Mesenchymal stem cell (in vitro differentiated cells and primary cell): ENCODE measurements around the gene TNFSF11.

Source experiments
- DNase-seq: peaks from one replicate; pipeline ENCODE4 v3.0.0-alpha.2; 2013
- H2AFZ ChIP-seq: one replicate; pipeline ENCODE4 v1.6.1; 2013; ENCODE audit warnings: low read depth, mild to moderate bottlenecking, control low read depth, inconsistent platforms, low read length, moderate library complexity
- H2AK5ac ChIP-seq: 2 replicates; pipeline ENCODE4 v1.6.1; 2013; ENCODE audit warnings: low read length, moderate library complexity, mild to moderate bottlenecking, inconsistent platforms; ENCODE audit not compliant: severe bottlenecking
- H2BK120ac ChIP-seq: one replicate; pipeline ENCODE4 v1.6.1; 2013; ENCODE audit warnings: low read depth, mild to moderate bottlenecking, inconsistent platforms, low read length, moderate library complexity
- H2BK12ac ChIP-seq, 2 experiments: one replicate each; pipeline ENCODE4 v1.6.1; 2013; ENCODE audit warnings: inconsistent platforms in 2 of 2, low read length in 2 of 2, mild to moderate bottlenecking in 2 of 2, moderate library complexity in 2 of 2, control low read depth in 1 of 2
- H2BK15ac ChIP-seq: one replicate; pipeline ENCODE4 v1.6.1; 2013; ENCODE audit warnings: mild to moderate bottlenecking, low read depth, inconsistent platforms; ENCODE audit not compliant: poor library complexity, severe bottlenecking
- H2BK5ac ChIP-seq: 2 replicates; pipeline ENCODE4 v1.6.1; 2013; ENCODE audit warnings: low read depth, mild to moderate bottlenecking, low read length, control low read depth, inconsistent platforms; ENCODE audit not compliant: poor library complexity, severe bottlenecking
- H3K14ac ChIP-seq, 2 experiments: one replicate each; pipeline ENCODE4 v1.6.1; 2013; ENCODE audit warnings: inconsistent platforms in 2 of 2, low read length in 2 of 2, control low read depth in 1 of 2, mild to moderate bottlenecking in 1 of 2, moderate library complexity in 1 of 2
- H3K18ac ChIP-seq, 2 experiments: one replicate each; pipeline ENCODE4 v1.6.1; 2013; ENCODE audit warnings: inconsistent platforms in 2 of 2, low read length in 2 of 2, control low read depth in 1 of 2, low read depth in 1 of 2, mild to moderate bottlenecking in 1 of 2
- H3K23ac ChIP-seq, 2 experiments: one replicate each; pipeline ENCODE4 v1.6.1; 2013; ENCODE audit warnings: inconsistent platforms in 2 of 2, low read length in 2 of 2, mild to moderate bottlenecking in 2 of 2, moderate library complexity in 2 of 2, control low read depth in 1 of 2
- H3K27ac ChIP-seq: 2 replicates; pipeline ENCODE4 v1.5.1; 2013; ENCODE audit warnings: mild to moderate bottlenecking, moderate library complexity, low read length, control low read depth, inconsistent platforms; ENCODE audit not compliant: poor library complexity, severe bottlenecking
- H3K27me3 ChIP-seq, 2 experiments: 2 replicates each; pipeline versions ENCODE4 v1.6.1 to v1.7.0; 2013; ENCODE audit warnings: low read length in 2 of 2, mild to moderate bottlenecking in 2 of 2, moderate library complexity in 2 of 2, control low read depth in 1 of 2, inconsistent platforms in 1 of 2; ENCODE audit not compliant: control insufficient read depth in 1 of 2, insufficient read depth in 1 of 2
- H3K36me3 ChIP-seq, 2 experiments: 2 replicates each; pipeline versions ENCODE4 v1.6.1 to v1.7.0; 2013; ENCODE audit warnings: low read length in 2 of 2, control low read depth in 1 of 2, inconsistent platforms in 1 of 2, low read depth in 1 of 2, mild to moderate bottlenecking in 1 of 2; ENCODE audit not compliant: insufficient read depth in 2 of 2, control insufficient read depth in 1 of 2
- H3K4ac ChIP-seq, 2 experiments: one replicate each; pipeline ENCODE4 v1.6.1; 2013; ENCODE audit warnings: inconsistent platforms in 2 of 2, low read length in 2 of 2, mild to moderate bottlenecking in 2 of 2, moderate library complexity in 2 of 2, control low read depth in 1 of 2, low read depth in 1 of 2
- H3K4me1 ChIP-seq: 2 replicates; pipeline ENCODE4 v1.6.1; 2013; ENCODE audit warnings: low read depth, low read length, control low read depth; ENCODE audit not compliant: control insufficient read depth, insufficient read depth
- H3K4me2 ChIP-seq: 2 replicates; pipeline ENCODE4 v1.6.1; 2013; ENCODE audit warnings: low read length, mild to moderate bottlenecking, inconsistent platforms; ENCODE audit not compliant: poor library complexity, severe bottlenecking
- H3K4me3 ChIP-seq, 2 experiments: 2 replicates each; pipeline versions ENCODE4 v1.5.1 to v1.7.0; 2013; ENCODE audit warnings: low read length in 2 of 2, mild to moderate bottlenecking in 2 of 2, control low read depth in 1 of 2, low read depth in 1 of 2; ENCODE audit not compliant: insufficient read depth in 1 of 2
- H3K79me1 ChIP-seq: replicated peaks from 2 replicates; pipeline ENCODE4 v1.6.1; 2013; ENCODE audit warnings: mild to moderate bottlenecking, control low read depth, low read length, inconsistent platforms; ENCODE audit not compliant: poor library complexity, severe bottlenecking
- H3K9ac ChIP-seq: 2 replicates; pipeline ENCODE4 v1.7.0; 2013; ENCODE audit warnings: mild to moderate bottlenecking, low read length, moderate library complexity
- H3K9me3 ChIP-seq: 2 replicates; pipeline ENCODE4 v1.7.0; 2013; ENCODE audit warnings: mild to moderate bottlenecking, low read length; ENCODE audit not compliant: control insufficient read depth
- H4K8ac ChIP-seq: one replicate; pipeline ENCODE4 v1.6.1; 2013; ENCODE audit warnings: inconsistent platforms, mild to moderate bottlenecking, low read length, moderate library complexity
- H4K91ac ChIP-seq: one replicate; pipeline ENCODE4 v1.6.1; 2013; ENCODE audit warnings: mild to moderate bottlenecking, low read length, inconsistent platforms
- WGBS: methylation state at CpG from one replicate; pipeline ENCODE4 v1.1.7; 2013; ENCODE audit warnings: mixed read lengths; 5-methylcytosine and 5-hydroxymethylcytosine counted together

The TNFSF11 gene

GRCh38 chr13:42638886-42639285 is 64.9 kb downstream of the TNFSF11 start:
- H4K91ac ChIP-seq: no peak overlapping the region
- no peak overlapping the region for H3K4me3 ChIP-seq
- H3K27me3 ChIP-seq: no peaks in the 10 kb centered on the region
- peak; percentile 23 for DNase-seq
- no CpG with 5 or more reads among the region's 1 CpG for WGBS
- H3K79me1 ChIP-seq: no peaks in the 10 kb centered on the region
- no peak overlapping the region for H3K4me2 ChIP-seq
- no peaks in the 10 kb centered on the region for H3K36me3 ChIP-seq
- no peak overlapping the region for H2BK120ac ChIP-seq
- no peak overlapping the region for H3K27ac ChIP-seq
- no peak overlapping the region for H2AFZ ChIP-seq
- H2AK5ac ChIP-seq: no peak overlapping the region
- H3K23ac ChIP-seq: no peak overlapping the region
- H2BK15ac ChIP-seq: no peak overlapping the region
- no peak overlapping the region for H3K14ac ChIP-seq
- no peak overlapping the region for H2BK5ac ChIP-seq
- no peaks in the 10 kb centered on the region for H3K9me3 ChIP-seq
- H3K18ac ChIP-seq: no peak overlapping the region
- no peak overlapping the region for H4K8ac ChIP-seq
- no peaks in the 10 kb centered on the region for H3K4me1 ChIP-seq
- H2BK12ac ChIP-seq: no peak overlapping the region
- H3K9ac ChIP-seq: no peak overlapping the region
- H3K4ac ChIP-seq: no peak overlapping the region

- Histone ChIP-seq H2BK120ac (no peak overlapping the region), H3K4me2 (no peak overlapping the region), H4K8ac (no peak overlapping the region), H3K27me3 (no peaks in the 10 kb centered on the region), H2AFZ (no peak overlapping the region), H2BK15ac (no peak overlapping the region), H3K27ac (no peak overlapping the region), H3K4ac (no peak overlapping the region), H3K4me1 (no peaks in the 10 kb centered on the region), H3K9ac (no peak overlapping the region), H3K18ac (no peak overlapping the region), H4K91ac (no peak overlapping the region), H3K79me1 (no peaks in the 10 kb centered on the region), H3K9me3 (no peaks in the 10 kb centered on the region), H2AK5ac (no peak overlapping the region), H3K23ac (no peak overlapping the region), H2BK12ac (no peak overlapping the region), H3K4me3 (no peak overlapping the region), H3K36me3 (no peaks in the 10 kb centered on the region), H2BK5ac (no peak overlapping the region), H3K14ac (no peak overlapping the region)
- DNase-seq: no peak
- 97% methylated on average over 14 of the region's 14 CpGs for WGBS
Measured at GRCh38 chr13:42643076-42643475, 69.1 kb downstream of the TNFSF11 start.

GRCh38 chr13:42644841-42645240 is 70.9 kb downstream of the TNFSF11 start:
- no peak overlapping the region for H2BK5ac ChIP-seq
- DNase-seq: no peak
- no peak overlapping the region for H3K4ac ChIP-seq
- WGBS: 82% methylated on average over 3 of the region's 3 CpGs
- no peak overlapping the region for H2BK120ac ChIP-seq
- H2BK15ac ChIP-seq: no peak overlapping the region
- no peaks in the 10 kb centered on the region for H3K4me1 ChIP-seq
- no peak overlapping the region for H3K14ac ChIP-seq
- H3K27me3 ChIP-seq: no peaks in the 10 kb centered on the region
- no peak overlapping the region for H3K4me2 ChIP-seq
- H3K27ac ChIP-seq: no peak overlapping the region
- no peak overlapping the region for H3K23ac ChIP-seq
- no peak overlapping the region for H4K91ac ChIP-seq
- no peak overlapping the region for H2AK5ac ChIP-seq
- no peak overlapping the region for H2BK12ac ChIP-seq
- H3K79me1 ChIP-seq: no peaks in the 10 kb centered on the region
- H3K4me3 ChIP-seq: no peak overlapping the region
- H3K9ac ChIP-seq: no peak overlapping the region
- H4K8ac ChIP-seq: no peak overlapping the region
- H3K9me3 ChIP-seq: no peaks in the 10 kb centered on the region
- H2AFZ ChIP-seq: no peak overlapping the region
- H3K36me3 ChIP-seq: no peaks in the 10 kb centered on the region
- H3K18ac ChIP-seq: no peak overlapping the region

- H2BK120ac ChIP-seq: no peak overlapping the region
- no peak overlapping the region for H2AFZ ChIP-seq
- no peak overlapping the region for H3K18ac ChIP-seq
- H3K23ac ChIP-seq: no peak overlapping the region
- no peak for DNase-seq
- no peaks in the 10 kb centered on the region for H3K36me3 ChIP-seq
- no peak overlapping the region for H3K9ac ChIP-seq
- H3K14ac ChIP-seq: no peak overlapping the region
- no peak overlapping the region for H3K27ac ChIP-seq
- H3K9me3 ChIP-seq: no peaks in the 10 kb centered on the region
- no peak overlapping the region for H4K8ac ChIP-seq
- H4K91ac ChIP-seq: no peak overlapping the region
- H3K4me2 ChIP-seq: no peak overlapping the region
- H3K27me3 ChIP-seq: peaks cover 0 to 2% of the 10 kb centered on the region in 2 experiments
- WGBS: no CpG with 5 or more reads among the region's 1 CpG
- no peaks in the 10 kb centered on the region for H3K4me1 ChIP-seq
- no peak overlapping the region for H2BK12ac ChIP-seq
- no peak overlapping the region for H2BK15ac ChIP-seq
- H3K4me3 ChIP-seq: no peak overlapping the region
- no peaks in the 10 kb centered on the region for H3K79me1 ChIP-seq
- no peak overlapping the region for H3K4ac ChIP-seq
- no peak overlapping the region for H2BK5ac ChIP-seq
- H2AK5ac ChIP-seq: no peak overlapping the region
Measured at GRCh38 chr13:42645717-42646116, 71.8 kb downstream of the TNFSF11 start.
